Stimulated activated CD8-positive, alpha-beta memory T cell treated with anti-CD3 and anti-CD28 coated beads, Interleukin-12 subunit alpha, Interleukin-12 subunit beta, amount 100 ng/mL, for 1 hour (primary cell): ENCODE data around the gene PPFIA1.
A peak's percentile ranks its signal among the peaks of the same experiment; 100 is the strongest.
"Not testable (repeated sequence)": the region's sequence is repeated elsewhere in the genome, so short reads cannot be mapped to it uniquely, and the experiment has no call there.

Source experiments
- DNase-seq: peaks from one replicate; pipeline ENCODE4 v3.0.0-alpha.2; 2020; ENCODE audit warnings: low read depth

The PPFIA1 gene

GRCh38 chr11:70359451-70360205, 89.1 kb downstream of the PPFIA1 start:
- no peak for DNase-seq

- no peak for DNase-seq
These were observed 89.7 kb downstream of the PPFIA1 start for GRCh38 chr11:70360211-70360610.

- no peak for DNase-seq
These were observed 93.7 kb downstream of the PPFIA1 start for GRCh38 chr11:70364178-70364577.

GRCh38 chr11:70364745-70365543, 94.5 kb downstream of the PPFIA1 start:
- DNase-seq: peak; percentile 41

GRCh38 chr11:70365544-70365927, 95.0 kb downstream of the PPFIA1 start:
- DNase-seq: no peak

- no peak for DNase-seq
These were observed 96.6 kb downstream of the PPFIA1 start for GRCh38 chr11:70367071-70367470.

- DNase-seq: no peak
These were observed 98.5 kb downstream of the PPFIA1 start for GRCh38 chr11:70368961-70369360.

GRCh38 chr11:70371241-70371640, 100.8 kb downstream of the PPFIA1 start:
- no peak for DNase-seq

GRCh38 chr11:70372076-70372475, 101.6 kb downstream of the PPFIA1 start:
- DNase-seq: no peak

- DNase-seq: no peak
These were observed 106.1 kb downstream of the PPFIA1 start for GRCh38 chr11:70376621-70377020.

- no peak for DNase-seq
These were observed 107.2 kb downstream of the PPFIA1 start for GRCh38 chr11:70377645-70378044.

GRCh38 chr11:70378506-70379134, 108.1 kb downstream of the PPFIA1 start:
- DNase-seq: no peak

GRCh38 chr11:70381350-70381749, 110.9 kb downstream of the PPFIA1 start:
- no peak for DNase-seq

- no peak for DNase-seq
These were observed 111.7 kb downstream of the PPFIA1 start for GRCh38 chr11:70381872-70382861.

- DNase-seq: no peak
These were observed 113.4 kb downstream of the PPFIA1 start for GRCh38 chr11:70383664-70384565.

GRCh38 chr11:70384566-70385152, 114.2 kb downstream of the PPFIA1 start:
- no peak for DNase-seq

GRCh38 chr11:70387564-70387963, 117.1 kb downstream of the PPFIA1 start:
- no peak for DNase-seq

- no peak for DNase-seq
These were observed 118.7 kb downstream of the PPFIA1 start for GRCh38 chr11:70389201-70389600.

- DNase-seq: not testable (repeated sequence)
These were observed 120.4 kb downstream of the PPFIA1 start for GRCh38 chr11:70390882-70391281.
